H9 (cell line): Measurements from ENCODE around the gene LUZP2. TPM values are rescaled to one million over a fixed set of nuclear protein-coding genes. Genes with fewer than 3 reads are reported as not detected.

Experiments used
- DNase-seq: peaks from one replicate; pipeline ENCODE4 v3.0.0-alpha.2; 2017
- H2AFZ ChIP-seq: one replicate; pipeline ENCODE4 v1.6.1; 2013; ENCODE audit warnings: mild to moderate bottlenecking, low read length, control low read depth, moderate library complexity
- H2AK5ac ChIP-seq: 2 replicates; pipeline ENCODE4 v1.6.1; 2013; ENCODE audit warnings: low read length, control low read depth, mixed read lengths; ENCODE audit not compliant: insufficient read length
- H2BK120ac ChIP-seq: one replicate; pipeline ENCODE4 v1.6.1; 2013; ENCODE audit warnings: low read depth, mild to moderate bottlenecking, low read length, control low read depth, inconsistent platforms; ENCODE audit not compliant: poor library complexity, severe bottlenecking
- H2BK12ac ChIP-seq: 2 replicates; pipeline ENCODE4 v1.6.1; 2013; ENCODE audit warnings: low read length, control low read depth, mixed read lengths, low read depth; ENCODE audit not compliant: insufficient read length
- H2BK15ac ChIP-seq: 2 replicates; pipeline ENCODE4 v1.6.1; 2013; ENCODE audit warnings: low read depth, low read length, control low read depth
- H2BK20ac ChIP-seq: one replicate; pipeline ENCODE4 v1.6.1; 2013; ENCODE audit warnings: low read depth, mild to moderate bottlenecking, low read length, control low read depth, inconsistent platforms; ENCODE audit not compliant: poor library complexity, severe bottlenecking
- H2BK5ac ChIP-seq: 2 replicates; pipeline ENCODE4 v1.6.1; 2013; ENCODE audit warnings: low read length, control low read depth, mixed read lengths; ENCODE audit not compliant: insufficient read length
- H3K14ac ChIP-seq: 2 replicates; pipeline ENCODE4 v1.6.1; 2013; ENCODE audit warnings: low read length, control low read depth; ENCODE audit not compliant: insufficient read depth
- H3K18ac ChIP-seq: 2 replicates; pipeline ENCODE4 v1.6.1; 2013; ENCODE audit warnings: low read depth, mild to moderate bottlenecking, mixed read lengths, low read length, control low read depth; ENCODE audit not compliant: insufficient read length
- H3K23ac ChIP-seq: 2 replicates; pipeline ENCODE4 v1.6.1; 2013; ENCODE audit warnings: low read length, control low read depth, mixed read lengths, low read depth; ENCODE audit not compliant: insufficient read length
- H3K23me2 ChIP-seq: 2 replicates; pipeline ENCODE4 v1.6.1; 2013; ENCODE audit warnings: low read depth, mild to moderate bottlenecking, mixed read lengths, low read length, control low read depth; ENCODE audit not compliant: insufficient read length, poor library complexity, severe bottlenecking
- H3K27ac ChIP-seq: 2 replicates; pipeline ENCODE4 v1.5.1; 2013; ENCODE audit warnings: low read length, control low read depth, mixed read lengths, low read depth; ENCODE audit not compliant: insufficient read length
- H3K27me3 ChIP-seq: 2 replicates; pipeline ENCODE4 v1.6.1; 2013; ENCODE audit warnings: low read length, control low read depth, inconsistent platforms; ENCODE audit not compliant: insufficient read depth
- H3K4ac ChIP-seq: 2 replicates; pipeline ENCODE4 v1.6.1; 2013; ENCODE audit warnings: low read depth, mild to moderate bottlenecking, control low read depth, inconsistent platforms, low read length, moderate library complexity
- H3K4me1 ChIP-seq: 2 replicates; pipeline ENCODE4 v1.6.1; 2013; ENCODE audit warnings: low read length, control low read depth, inconsistent platforms; ENCODE audit not compliant: insufficient read depth
- H3K4me2 ChIP-seq: 2 replicates; pipeline ENCODE4 v1.6.1; 2013; ENCODE audit warnings: low read length, control low read depth, mixed read lengths; ENCODE audit not compliant: insufficient read length, insufficient read depth
- H3K56ac ChIP-seq: 2 replicates; pipeline ENCODE4 v1.6.1; 2013; ENCODE audit warnings: low read depth, mild to moderate bottlenecking, mixed read lengths, low read length, control low read depth; ENCODE audit not compliant: insufficient read length
- H3K79me1 ChIP-seq: 2 replicates; pipeline ENCODE4 v1.6.1; 2013; ENCODE audit warnings: low read depth, mild to moderate bottlenecking, moderate library complexity, low read length, control low read depth, inconsistent platforms; ENCODE audit not compliant: insufficient read depth, poor library complexity, severe bottlenecking
- H3K79me2 ChIP-seq: 2 replicates; pipeline ENCODE4 v1.6.1; 2013; ENCODE audit warnings: low read length, control low read depth, inconsistent platforms; ENCODE audit not compliant: insufficient read depth
- H3K9ac ChIP-seq: 2 replicates; pipeline ENCODE4 v1.6.1; 2013; ENCODE audit warnings: low read length, control low read depth, mixed read lengths; ENCODE audit not compliant: insufficient read length; ENCODE audit errors: extremely low read depth
- H3K9me3 ChIP-seq: one replicate; pipeline ENCODE4 v1.6.1; 2013; ENCODE audit warnings: low read depth, low read length, inconsistent platforms; ENCODE audit not compliant: control insufficient read depth
- H3T11ph ChIP-seq: one replicate; pipeline ENCODE4 v1.6.1; 2013; ENCODE audit warnings: mild to moderate bottlenecking, low read length, control low read depth, inconsistent platforms
- H4K20me1 ChIP-seq: one replicate; pipeline ENCODE4 v1.6.1; 2013; ENCODE audit not compliant: control insufficient read depth, insufficient read length, insufficient read depth
- H4K5ac ChIP-seq: 2 replicates; pipeline ENCODE4 v1.6.1; 2013; ENCODE audit warnings: low read depth, mild to moderate bottlenecking, mixed read lengths, low read length, control low read depth; ENCODE audit not compliant: insufficient read length
- H4K8ac ChIP-seq: replicated peaks from 2 replicates; pipeline ENCODE4 v1.6.1; 2013; ENCODE audit warnings: low read length, control low read depth, mixed read lengths, low read depth; ENCODE audit not compliant: insufficient read length
- H4K91ac ChIP-seq: 2 replicates; pipeline ENCODE4 v1.6.1; 2013; ENCODE audit warnings: low read depth, mild to moderate bottlenecking, moderate library complexity, mixed read lengths, low read length, control low read depth; ENCODE audit not compliant: insufficient read length
- H3K27ac Mint-ChIP-seq, 3 experiments: 2 replicates in 2 of 3; 3 replicates in 1 of 3; pipeline ENCODE4 v1.8.0; 2020 to 2021; ENCODE audit warnings: mixed read lengths in 3 of 3, mild to moderate bottlenecking in 1 of 3, moderate library complexity in 1 of 3
- H3K27me3 Mint-ChIP-seq: 2 replicates; pipeline ENCODE4 v1.8.0; 2021; ENCODE audit warnings: low read depth, mild to moderate bottlenecking, moderate library complexity, mixed read lengths
- H3K36me3 Mint-ChIP-seq, 3 experiments: 2 replicates in 2 of 3; 3 replicates in 1 of 3; pipeline ENCODE4 v1.8.0; 2020 to 2021; ENCODE audit warnings: low read depth in 3 of 3, mixed read lengths in 3 of 3; ENCODE audit not compliant: insufficient read depth in 1 of 3
- H3K4me1 Mint-ChIP-seq, 2 experiments: 2 replicates each; pipeline ENCODE4 v1.8.0; 2020; ENCODE audit warnings: mixed read lengths in 2 of 2
- H3K4me3 Mint-ChIP-seq, 2 experiments: 2 replicates in 1 of 2; 3 replicates in 1 of 2; pipeline ENCODE4 v1.8.0; 2020 to 2021; ENCODE audit warnings: mild to moderate bottlenecking in 2 of 2, mixed read lengths in 2 of 2, moderate library complexity in 1 of 2
- H3K9me3 Mint-ChIP-seq, 2 experiments: 2 replicates in 1 of 2; 3 replicates in 1 of 2; pipeline ENCODE4 v1.8.0; 2020; ENCODE audit warnings: mild to moderate bottlenecking in 2 of 2, mixed read lengths in 2 of 2, moderate library complexity in 1 of 2
- whole genome bisulfite sequencing: extraction: QIAGEN DNeasy Blood & Tissue Kit; methylation state at CpG from one replicate; pipeline ENCODE4 v1.1.7; 2013; ENCODE audit warnings: missing lambda C conversion rate, low lambda C conversion rate, mixed read lengths; ENCODE audit not compliant: insufficient read length; ENCODE audit errors: extremely low coverage; 5-methylcytosine and 5-hydroxymethylcytosine counted together
- total RNA-seq: library from RNA; stranded (reverse); gene quantifications from 2 replicates; pipeline ENCODE4 v1.2.1, GENCODE V29; 2021
- TF ChIP-seq, protein P1 (sequence below): fragments of 200-600 bp; sonication (generic); conservative IDR thresholded peaks from 3 replicates; pipeline ENCODE4 v1.8.0; 2021; ENCODE audit warnings: antibody characterized with exemption, mild to moderate bottlenecking

Gene LUZP2
- total RNA-seq, 1 experiment from 2014 or later, result 25.4 TPM

DNA sequence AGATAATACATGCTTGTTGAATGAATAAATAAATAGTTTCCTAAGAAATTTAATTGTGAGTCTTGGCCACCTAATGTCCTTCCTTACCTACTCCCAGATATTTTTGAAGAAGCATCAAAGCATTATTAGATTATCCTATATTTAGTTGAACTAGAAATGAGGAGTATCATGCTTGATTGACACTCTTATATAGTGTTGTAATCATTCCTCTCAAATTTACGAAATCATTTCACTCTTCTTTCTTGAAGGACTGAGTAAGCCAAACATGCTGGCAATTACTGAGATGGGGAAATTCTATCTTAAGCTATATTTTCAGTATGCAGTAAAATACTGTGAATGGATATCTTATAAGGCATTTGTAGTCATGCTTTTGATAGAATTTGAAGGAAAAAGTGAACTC lies 189.0 kb downstream of the LUZP2 start:
- no peak overlapping the region for H2AK5ac ChIP-seq
- H2BK5ac ChIP-seq, result no peak overlapping the region
- TF ChIP-seq, protein P1, sequence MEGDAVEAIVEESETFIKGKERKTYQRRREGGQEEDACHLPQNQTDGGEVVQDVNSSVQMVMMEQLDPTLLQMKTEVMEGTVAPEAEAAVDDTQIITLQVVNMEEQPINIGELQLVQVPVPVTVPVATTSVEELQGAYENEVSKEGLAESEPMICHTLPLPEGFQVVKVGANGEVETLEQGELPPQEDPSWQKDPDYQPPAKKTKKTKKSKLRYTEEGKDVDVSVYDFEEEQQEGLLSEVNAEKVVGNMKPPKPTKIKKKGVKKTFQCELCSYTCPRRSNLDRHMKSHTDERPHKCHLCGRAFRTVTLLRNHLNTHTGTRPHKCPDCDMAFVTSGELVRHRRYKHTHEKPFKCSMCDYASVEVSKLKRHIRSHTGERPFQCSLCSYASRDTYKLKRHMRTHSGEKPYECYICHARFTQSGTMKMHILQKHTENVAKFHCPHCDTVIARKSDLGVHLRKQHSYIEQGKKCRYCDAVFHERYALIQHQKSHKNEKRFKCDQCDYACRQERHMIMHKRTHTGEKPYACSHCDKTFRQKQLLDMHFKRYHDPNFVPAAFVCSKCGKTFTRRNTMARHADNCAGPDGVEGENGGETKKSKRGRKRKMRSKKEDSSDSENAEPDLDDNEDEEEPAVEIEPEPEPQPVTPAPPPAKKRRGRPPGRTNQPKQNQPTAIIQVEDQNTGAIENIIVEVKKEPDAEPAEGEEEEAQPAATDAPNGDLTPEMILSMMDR, result no peak
- H4K91ac ChIP-seq, result no peak overlapping the region
- no peak overlapping the region for H3T11ph ChIP-seq
- H3K14ac ChIP-seq, result no peak overlapping the region
- no peak overlapping the region for H3K23ac ChIP-seq
- no peaks in the 10 kb centered on the region for H3K23me2 ChIP-seq
- H2BK120ac ChIP-seq, result no peak overlapping the region
- Mint-ChIP-seq H3K27me3 (no peaks in the 10 kb centered on the region), H3K9me3 (no peaks in the 10 kb centered on the region), H3K4me1 (peaks cover 40 to 60% of the 10 kb centered on the region in 2 experiments), H3K36me3 (no peaks in the 10 kb centered on the region), H3K27ac (no peak overlapping the region), H3K4me3 (no peak overlapping the region)
- no peaks in the 10 kb centered on the region for H3K9me3 ChIP-seq
- WGBS, result no CpG with 5 or more reads among the region's 1 CpG
- H3K79me1 ChIP-seq, result no peaks in the 10 kb centered on the region
- no peak overlapping the region for H2AFZ ChIP-seq
- H3K27ac ChIP-seq, result no peak overlapping the region
- H4K8ac ChIP-seq, result no peak overlapping the region
- no peak overlapping the region for H3K18ac ChIP-seq
- no peak overlapping the region for H3K56ac ChIP-seq
- no peak overlapping the region for H3K4ac ChIP-seq
- DNase-seq, result no peak
- no peak overlapping the region for H3K9ac ChIP-seq
- no peaks in the 10 kb centered on the region for H3K79me2 ChIP-seq
- H3K4me1 ChIP-seq, result no peaks in the 10 kb centered on the region
- H2BK15ac ChIP-seq, result no peak overlapping the region
- no peak overlapping the region for H2BK20ac ChIP-seq
- H2BK12ac ChIP-seq, result no peak overlapping the region
- no peaks in the 10 kb centered on the region for H3K27me3 ChIP-seq
- no peaks in the 10 kb centered on the region for H4K20me1 ChIP-seq
- no peak overlapping the region for H4K5ac ChIP-seq
- H3K4me2 ChIP-seq, result no peak overlapping the region
